Body of pancreas (tissue), 4 donors: ENCODE measurements around the gene KIAA1328. TPM values are rescaled to one million over a fixed set of nuclear protein-coding genes. Genes with fewer than 3 reads are reported as not detected.

ENCODE experiments used
- ATAC-seq: fragments of 150-250 bp; one replicate; pipeline ENCODE4 v1.9.1; 2016
- DNase-seq, 4 donors: peaks; one replicate each; pipeline ENCODE4 v3.0.0-alpha.2; 2019
- H3K27ac ChIP-seq, 4 donors: fragments of 200-600 bp; sonication (generic); 1 replicate in 3 of 4; 2 replicates in 1 of 4; pipeline versions ENCODE4 v1.5.1 to v1.6.1; 2016 to 2019; ENCODE audit warnings: mild to moderate bottlenecking in 1 of 4, mixed read lengths in 1 of 4, moderate library complexity in 1 of 4
- H3K27me3 ChIP-seq, 2 donors: fragments of 200-600 bp; sonication (generic); one replicate each; pipeline ENCODE4 v1.6.0; 2016; ENCODE audit warnings: mild to moderate bottlenecking in 1 of 2
- H3K36me3 ChIP-seq, 2 donors: fragments of 200-600 bp; sonication (generic); replicated peaks in 1 of 2; 2 replicates each; pipeline ENCODE4 v1.5.1; 2016; ENCODE audit warnings: low read depth in 2 of 2; ENCODE audit not compliant: insufficient read depth in 1 of 2
- H3K4me1 ChIP-seq: fragments of 200-600 bp; sonication (generic); one replicate; pipeline ENCODE4 v1.6.0; 2016
- H3K4me3 ChIP-seq, 2 donors: fragments of 200-600 bp; sonication (generic); 1 replicate in 1 of 2; 2 replicates in 1 of 2; pipeline ENCODE4 v1.5.1; 2016 to 2019
- H3K9me3 ChIP-seq, 3 donors: fragments of 200-600 bp; sonication (generic); 1 replicate in 2 of 3; 2 replicates in 1 of 3; pipeline ENCODE4 v1.5.1; 2016
- CTCF ChIP-seq, 7 experiments: fragments of 450-650 bp in 4 of 7; fragments of 200-600 bp in 3 of 7; sonication (generic) in 3 of 7; IDR thresholded peaks; one replicate each; pipeline ENCODE4 v1.5.1; 2016 to 2019; ENCODE audit warnings: antibody characterized with exemption in 7 of 7
- POLR2A ChIP-seq, 3 donors: fragments of 450-650 bp; IDR thresholded peaks; one replicate each; pipeline ENCODE4 v1.6.1; 2016; ENCODE audit warnings: antibody characterized with exemption in 3 of 3, mild to moderate bottlenecking in 2 of 3
- WGBS, 2 donors: methylation state at CpG; one replicate each; pipeline ENCODE4 v1.1.5; 2017; 5-methylcytosine and 5-hydroxymethylcytosine counted together
- intact Hi-C: fragments of 100-400 bp; cut with DNase I; formaldehyde crosslinking; loops from one replicate; pipeline ENCODE4 v1.15.1; 2023
- total RNA-seq, 2 donors: library from RNA; depleted of rRNA; stranded (reverse); fragments of >200 nt; gene quantifications; one replicate each; pipeline ENCODE4 v1.1.0, GENCODE V29; 2016

KIAA1328 gene
- total RNA-seq, 2 donors from 2014 or later = 10.9 to 21.8 TPM

GRCh38 chr18:36885981-36886380 is 57.1 kb downstream of the KIAA1328 start:
- no peak for TF ChIP-seq CTCF (IDR thresholded peaks at IDR 0.05)

GRCh38 chr18:36887114-36887513 is 58.2 kb downstream of the KIAA1328 start:
- intact Hi-C loops = no loop called here
- H3K27ac ChIP-seq = no peak overlapping the region
- no peak for TF ChIP-seq CTCF (IDR thresholded peaks at IDR 0.05)
- TF ChIP-seq POLR2A (IDR thresholded peaks at IDR 0.05) = no peak
- no peak overlapping the region for H3K4me3 ChIP-seq
- no peak for ATAC-seq
- no peaks in the 10 kb centered on the region for H3K27me3 ChIP-seq
- no peak for DNase-seq
- no peaks in the 10 kb centered on the region for H3K9me3 ChIP-seq
- no peaks in the 10 kb centered on the region for H3K36me3 ChIP-seq
- H3K4me1 ChIP-seq = no peaks in the 10 kb centered on the region

More at GRCh38 chr18:36885981-36886380, 57.1 kb downstream of the KIAA1328 start:
- ATAC-seq = no peak
- no peak for DNase-seq
- Histone ChIP-seq H3K4me1 (no peaks in the 10 kb centered on the region), H3K9me3 (no peaks in the 10 kb centered on the region), H3K27ac (no peak overlapping the region), H3K27me3 (no peaks in the 10 kb centered on the region), H3K36me3 (no peaks in the 10 kb centered on the region), H3K4me3 (no peak overlapping the region)
- intact Hi-C loops = no loop called here
- 92 to 100% methylated on average over 2 of the region's 2 CpGs for WGBS, 2 donors

GRCh38 chr18:36887864-36888263 is 58.9 kb downstream of the KIAA1328 start:
- 50 to 53% methylated on average over 1 of the region's 1 CpG for WGBS, 2 donors
- no peak overlapping the region for H3K4me3 ChIP-seq
- intact Hi-C loops = no loop called here
- H3K27ac ChIP-seq = no peak overlapping the region
- no peaks in the 10 kb centered on the region for H3K27me3 ChIP-seq
- H3K4me1 ChIP-seq = no peaks in the 10 kb centered on the region
- H3K9me3 ChIP-seq = no peaks in the 10 kb centered on the region
- no peak for DNase-seq
- TF ChIP-seq POLR2A (IDR thresholded peaks at IDR 0.05) (no peak), CTCF (IDR thresholded peaks at IDR 0.05) (no peak)
- no peak for ATAC-seq
- no peaks in the 10 kb centered on the region for H3K36me3 ChIP-seq

GRCh38 chr18:36888778-36889177 is 59.9 kb downstream of the KIAA1328 start:
- DNase-seq (no peak), ATAC-seq (no peak)
- no peaks in the 10 kb centered on the region for H3K36me3 ChIP-seq
- no peak overlapping the region for H3K4me3 ChIP-seq
- no peaks in the 10 kb centered on the region for H3K27me3 ChIP-seq
- no peaks in the 10 kb centered on the region for H3K4me1 ChIP-seq
- no peak overlapping the region for H3K27ac ChIP-seq
- TF ChIP-seq CTCF (IDR thresholded peaks at IDR 0.05) (no peak), POLR2A (IDR thresholded peaks at IDR 0.05) (no peak)
- intact Hi-C loops = no loop called here
- H3K9me3 ChIP-seq = no peaks in the 10 kb centered on the region

GRCh38 chr18:36889321-36889720 is 60.4 kb downstream of the KIAA1328 start:
- TF ChIP-seq POLR2A (IDR thresholded peaks at IDR 0.05) (no peak), CTCF (IDR thresholded peaks at IDR 0.05) (no peak)
- ATAC-seq = no peak
- WGBS, 2 donors = 55 to 81% methylated on average over 1 of the region's 1 CpG

More at GRCh38 chr18:36889321-36889720, 60.4 kb downstream of the KIAA1328 start:
- intact Hi-C loops = no loop called here
- Histone ChIP-seq H3K27me3 (no peaks in the 10 kb centered on the region), H3K36me3 (no peaks in the 10 kb centered on the region), H3K4me1 (no peaks in the 10 kb centered on the region), H3K9me3 (no peaks in the 10 kb centered on the region), H3K4me3 (no peak overlapping the region), H3K27ac (no peak overlapping the region)
- no peak for DNase-seq
